WTC11 (cell line): ENCODE results near the gene KANSL1L. TPM values are rescaled to one million over a fixed set of nuclear protein-coding genes. Genes with fewer than 3 reads are reported as not detected.

ENCODE experiments used
- ATAC-seq: fragments of 200-7000 bp; cut with Tn5 transposase; 2 replicates; pipeline ENCODE4 v1.10.0; 2021; ENCODE audit warnings: mild to moderate bottlenecking, moderate library complexity
- CTCF ChIA-PET: fragments of 300-600 bp; sonication (Branson Sonifier 250); formaldehyde crosslinking; loops from one replicate; lab custom pipeline; 2021; ENCODE audit warnings: antibody characterized with exemption; lab: Charles Lee
- POLR2A ChIA-PET: fragments of 350-600 bp; sonication (Branson Sonifier 250); formaldehyde crosslinking; loops from one replicate; lab custom pipeline; 2021; ENCODE audit warnings: antibody characterized with exemption; lab: Charles Lee
- DNase-seq: peaks from one replicate; pipeline ENCODE4 v3.0.0; 2021; ENCODE audit warnings: low spot score
- H3K27ac Mint-ChIP-seq: 2 replicates; pipeline ENCODE4 v1.8.0; 2021; ENCODE audit warnings: mixed read lengths
- H3K27me3 Mint-ChIP-seq: 2 replicates; pipeline ENCODE4 v1.8.0; 2021; ENCODE audit warnings: low read depth, mild to moderate bottlenecking, moderate library complexity, mixed read lengths
- H3K36me3 Mint-ChIP-seq: 2 replicates; pipeline ENCODE4 v1.8.0; 2021; ENCODE audit warnings: mixed read lengths
- H3K4me1 Mint-ChIP-seq: 2 replicates; pipeline ENCODE4 v1.8.0; 2022; ENCODE audit warnings: mixed read lengths
- H3K4me3 Mint-ChIP-seq: 2 replicates; pipeline ENCODE4 v1.8.0; 2021; ENCODE audit warnings: mild to moderate bottlenecking, moderate library complexity, mixed read lengths
- H3K9me3 Mint-ChIP-seq: 2 replicates; pipeline ENCODE4 v1.8.0; 2021; ENCODE audit warnings: mixed read lengths
- AR ChIP-seq: fragments of 250-450 bp; sonication (Bioruptor Pico); IDR thresholded peaks from 2 replicates; pipeline ENCODE4 v1.9.0; 2021; ENCODE audit warnings: mild to moderate bottlenecking
- CDX4 ChIP-seq: fragments of 250-450 bp; sonication (Bioruptor Pico); IDR thresholded peaks from 2 replicates; pipeline ENCODE4 v1.9.0; 2021; ENCODE audit warnings: moderate library complexity, mild to moderate bottlenecking, inconsistent platforms, borderline replicate concordance
- FOXP4 ChIP-seq: sonication (generic); formaldehyde crosslinking; IDR thresholded peaks from 2 replicates; pipeline ENCODE4 v1.8.0; 2022; ENCODE audit warnings: mild to moderate bottlenecking, missing genetic modification reagents
- PRDM15 ChIP-seq: sonication (generic); formaldehyde crosslinking; IDR thresholded peaks from 2 replicates; pipeline ENCODE4 v1.8.0; 2022; ENCODE audit warnings: missing genetic modification reagents
- PRRX2 ChIP-seq: fragments of 250-450 bp; sonication (Bioruptor Pico); IDR thresholded peaks from 2 replicates; pipeline ENCODE4 v1.8.0; 2021; ENCODE audit warnings: mild to moderate bottlenecking
- TCF7 ChIP-seq: sonication (generic); formaldehyde crosslinking; IDR thresholded peaks from 2 replicates; pipeline ENCODE4 v1.8.0; 2022; ENCODE audit warnings: mild to moderate bottlenecking, low read depth, missing genetic modification reagents, moderate library complexity
- TEAD4 ChIP-seq: sonication (generic); formaldehyde crosslinking; IDR thresholded peaks from 2 replicates; pipeline ENCODE4 v1.8.0; 2022; ENCODE audit warnings: mild to moderate bottlenecking, missing genetic modification reagents
- TP53 ChIP-seq: sonication (generic); formaldehyde crosslinking; IDR thresholded peaks from 2 replicates; pipeline ENCODE4 v1.8.1; 2023; ENCODE audit warnings: mild to moderate bottlenecking, missing genetic modification reagents
- USF2 ChIP-seq: sonication (generic); formaldehyde crosslinking; IDR thresholded peaks from 2 replicates; pipeline ENCODE4 v1.8.1; 2023; ENCODE audit warnings: mild to moderate bottlenecking, missing genetic modification reagents, moderate library complexity
- ZNF121 ChIP-seq: sonication (generic); formaldehyde crosslinking; IDR thresholded peaks from 2 replicates; pipeline ENCODE4 v1.8.0; 2023; ENCODE audit warnings: missing genetic modification reagents
- ZNF219 ChIP-seq: sonication (generic); formaldehyde crosslinking; IDR thresholded peaks from 2 replicates; pipeline ENCODE4 v1.8.0; 2023; ENCODE audit warnings: missing genetic modification reagents, mild to moderate bottlenecking, borderline replicate concordance
- ZNF281 ChIP-seq: sonication (generic); formaldehyde crosslinking; IDR thresholded peaks from 2 replicates; pipeline ENCODE4 v1.8.0; 2023; ENCODE audit warnings: mild to moderate bottlenecking, missing genetic modification reagents
- ZNF512 ChIP-seq: sonication (generic); formaldehyde crosslinking; IDR thresholded peaks from 2 replicates; pipeline ENCODE4 v1.8.1; 2022; ENCODE audit warnings: missing genetic modification reagents, borderline replicate concordance
- ZSCAN18 ChIP-seq: fragments of 250-450 bp; sonication (Bioruptor Pico); IDR thresholded peaks from 2 replicates; pipeline ENCODE4 v2.1.2; 2022; ENCODE audit warnings: mild to moderate bottlenecking, moderate library complexity
- total RNA-seq: library from RNA; stranded (reverse); gene quantifications from 3 replicates; pipeline ENCODE4 v1.2.3, GENCODE V29; 2021

The KANSL1L gene
- total RNA-seq, 1 experiment from 2014 or later: 11.4 TPM

- TF ChIP-seq ZNF512 (CRISPR knock-in tag) (no peak), TP53 (CRISPR knock-in tag) (no peak), ZNF281 (CRISPR knock-in tag) (no peak), ZNF121 (CRISPR knock-in tag) (no peak), FOXP4 (no peak), TCF7 (CRISPR knock-in tag) (no peak), ZSCAN18 (no peak), ZNF219 (CRISPR knock-in tag) (no peak), CDX4 (CRISPR knock-in tag) (no peak), USF2 (CRISPR knock-in tag) (no peak), PRRX2 (CRISPR knock-in tag) (no peak)
- Mint-ChIP-seq H3K4me3 (no peak overlapping the region), H3K27me3 (no peaks in the 10 kb centered on the region), H3K36me3 (peaks cover 4% of the 10 kb centered on the region; the same call in 1 of the 2 replicates), H3K9me3 (peaks cover 13% of the 10 kb centered on the region), H3K27ac (no peak overlapping the region), H3K4me1 (peaks cover 8% of the 10 kb centered on the region)
- DNase-seq (no peak), ATAC-seq (peak; percentile 32; the same call in 1 of the 2 replicates)
- CTCF ChIA-PET: no interaction called here
- POLR2A ChIA-PET: no interaction called here
Observed at GRCh38 chr2:210112871-210113270, 58.3 kb downstream of the KANSL1L start.

GRCh38 chr2:210099940-210100339 lies 71.3 kb downstream of the KANSL1L start:
- TF ChIP-seq ZNF121 (CRISPR knock-in tag) (peak; percentile 75; the same call in 1 of the 2 replicates), TEAD4 (CRISPR knock-in tag) (no peak)
- H3K36me3 Mint-ChIP-seq: peaks cover 6% of the 10 kb centered on the region
- CTCF ChIA-PET: no interaction called here
- POLR2A ChIA-PET: interaction anchor here (1.0 kb wide), 1 partner anchor 71 kb away, joined by 3 read pairs; the partner anchor contains the start of gene KANSL1L
- no peaks in the 10 kb centered on the region for H3K27me3 Mint-ChIP-seq
- peak; percentile 67 for DNase-seq
- H3K4me1 Mint-ChIP-seq: peaks cover 14% of the 10 kb centered on the region
- no peak overlapping the region for H3K27ac Mint-ChIP-seq
- peak; percentile 74 for ATAC-seq
- no peaks in the 10 kb centered on the region for H3K9me3 Mint-ChIP-seq
- H3K4me3 Mint-ChIP-seq: no peak overlapping the region

GRCh38 chr2:210094787-210095186 lies 76.4 kb downstream of the KANSL1L start:
- no peak for DNase-seq
- Mint-ChIP-seq H3K27ac (no peak overlapping the region), H3K9me3 (no peaks in the 10 kb centered on the region), H3K36me3 (no peaks in the 10 kb centered on the region), H3K4me3 (no peak overlapping the region), H3K27me3 (no peaks in the 10 kb centered on the region), H3K4me1 (peaks cover 10% of the 10 kb centered on the region)
- ATAC-seq: no peak
- CTCF ChIA-PET: interaction anchor here (0.6 kb wide), 1 partner anchor 41 kb away, joined by 3 read pairs; no protein-coding TSS in a partner anchor
- TF ChIP-seq AR (no peak), PRDM15 (CRISPR knock-in tag) (no peak)
- TF ChIP-seq, all 79 proteins: peak for 0
- POLR2A ChIA-PET: no interaction called here
